ENCODE measurements around the gene ZMYND8.
"Not testable (repeated sequence)": the region's sequence is repeated elsewhere in the genome, so short reads cannot be mapped to it uniquely, and the experiment has no call there.

- TF ChIP-seq LEF1 (IDR thresholded peaks at IDR 0.05; ENCODE audit: borderline replicate concordance); BHLHE40 (IDR thresholded peaks at IDR 0.05; ENCODE audit: borderline replicate concordance); ARNT (IDR thresholded peaks at IDR 0.05); NFRKB (IDR thresholded peaks at IDR 0.05): not testable (repeated sequence)
Observed at GRCh38 chr20:47376096-47376643, 19.7 kb upstream of the ZMYND8 start.
